Subcutaneous adipose tissue (tissue), 4 donors: Measurements from ENCODE around the gene DNAH2. TPM values are rescaled to one million over a fixed set of nuclear protein-coding genes. Genes with fewer than 3 reads are reported as not detected.

Source experiments
- total RNA-seq, 4 donors: library from RNA; depleted of rRNA; stranded (reverse); fragments of >200 nt; gene quantifications; one replicate each; pipeline ENCODE4 v1.1.0, GENCODE V29; 2016
- TF ChIP-seq, protein P1 (sequence below): fragments of 450-650 bp; IDR thresholded peaks from one replicate; pipeline ENCODE4 v1.5.1; 2016; ENCODE audit warnings: low read depth, mild to moderate bottlenecking, control low read depth, antibody characterized with exemption, moderate library complexity

The DNAH2 gene
- total RNA-seq, 4 donors from 2014 or later, result under 0.01 to 0.22 (median 0.18) TPM

DNA sequence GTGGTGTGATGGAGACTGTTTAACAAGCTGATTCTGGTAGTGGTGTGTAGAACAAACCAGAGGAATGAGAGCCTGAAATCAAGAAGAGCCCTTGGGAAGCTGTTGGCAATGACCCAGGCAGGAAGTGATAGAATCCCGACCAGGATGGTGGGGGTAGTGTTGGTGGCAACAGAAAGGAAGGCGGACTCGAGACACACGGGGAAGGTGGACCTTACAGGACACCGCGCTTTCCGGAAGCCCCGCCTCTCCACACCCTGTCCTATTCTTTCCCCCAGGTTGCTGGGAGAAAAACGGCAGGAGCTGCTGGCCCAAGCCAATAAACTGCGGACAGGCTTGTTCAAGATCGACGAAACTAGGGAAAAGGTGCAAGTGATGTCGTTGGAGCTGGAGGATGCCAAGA is 86.4 kb downstream of the DNAH2 start:
- TF ChIP-seq, protein P1, sequence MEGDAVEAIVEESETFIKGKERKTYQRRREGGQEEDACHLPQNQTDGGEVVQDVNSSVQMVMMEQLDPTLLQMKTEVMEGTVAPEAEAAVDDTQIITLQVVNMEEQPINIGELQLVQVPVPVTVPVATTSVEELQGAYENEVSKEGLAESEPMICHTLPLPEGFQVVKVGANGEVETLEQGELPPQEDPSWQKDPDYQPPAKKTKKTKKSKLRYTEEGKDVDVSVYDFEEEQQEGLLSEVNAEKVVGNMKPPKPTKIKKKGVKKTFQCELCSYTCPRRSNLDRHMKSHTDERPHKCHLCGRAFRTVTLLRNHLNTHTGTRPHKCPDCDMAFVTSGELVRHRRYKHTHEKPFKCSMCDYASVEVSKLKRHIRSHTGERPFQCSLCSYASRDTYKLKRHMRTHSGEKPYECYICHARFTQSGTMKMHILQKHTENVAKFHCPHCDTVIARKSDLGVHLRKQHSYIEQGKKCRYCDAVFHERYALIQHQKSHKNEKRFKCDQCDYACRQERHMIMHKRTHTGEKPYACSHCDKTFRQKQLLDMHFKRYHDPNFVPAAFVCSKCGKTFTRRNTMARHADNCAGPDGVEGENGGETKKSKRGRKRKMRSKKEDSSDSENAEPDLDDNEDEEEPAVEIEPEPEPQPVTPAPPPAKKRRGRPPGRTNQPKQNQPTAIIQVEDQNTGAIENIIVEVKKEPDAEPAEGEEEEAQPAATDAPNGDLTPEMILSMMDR, result no peak

DNA sequence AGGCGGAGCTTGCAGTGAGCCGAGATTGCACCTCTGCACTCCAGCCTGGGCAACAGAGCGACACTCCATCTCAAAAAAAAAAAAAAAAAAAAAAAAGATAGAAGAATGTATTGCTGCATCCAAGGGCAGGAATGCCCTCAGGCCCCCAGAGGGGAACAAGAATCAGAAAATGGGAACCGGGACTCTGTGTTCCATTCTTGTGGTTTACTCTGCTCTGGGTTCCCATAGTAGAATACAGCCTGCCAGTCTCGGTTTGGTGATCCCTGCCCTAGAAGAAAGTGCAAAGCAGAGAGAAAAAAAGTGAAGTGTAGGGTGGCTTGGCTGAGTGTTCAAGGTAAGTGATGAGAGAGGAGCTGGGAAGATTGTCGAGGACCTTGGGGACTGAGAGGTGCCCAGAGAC is 89.0 kb downstream of the DNAH2 start:
- TF ChIP-seq, protein P1, result no peak

GRCh38 chr17:7807206-7807605 is 89.7 kb downstream of the DNAH2 start:
- TF ChIP-seq, protein P1, result no peak

DNA sequence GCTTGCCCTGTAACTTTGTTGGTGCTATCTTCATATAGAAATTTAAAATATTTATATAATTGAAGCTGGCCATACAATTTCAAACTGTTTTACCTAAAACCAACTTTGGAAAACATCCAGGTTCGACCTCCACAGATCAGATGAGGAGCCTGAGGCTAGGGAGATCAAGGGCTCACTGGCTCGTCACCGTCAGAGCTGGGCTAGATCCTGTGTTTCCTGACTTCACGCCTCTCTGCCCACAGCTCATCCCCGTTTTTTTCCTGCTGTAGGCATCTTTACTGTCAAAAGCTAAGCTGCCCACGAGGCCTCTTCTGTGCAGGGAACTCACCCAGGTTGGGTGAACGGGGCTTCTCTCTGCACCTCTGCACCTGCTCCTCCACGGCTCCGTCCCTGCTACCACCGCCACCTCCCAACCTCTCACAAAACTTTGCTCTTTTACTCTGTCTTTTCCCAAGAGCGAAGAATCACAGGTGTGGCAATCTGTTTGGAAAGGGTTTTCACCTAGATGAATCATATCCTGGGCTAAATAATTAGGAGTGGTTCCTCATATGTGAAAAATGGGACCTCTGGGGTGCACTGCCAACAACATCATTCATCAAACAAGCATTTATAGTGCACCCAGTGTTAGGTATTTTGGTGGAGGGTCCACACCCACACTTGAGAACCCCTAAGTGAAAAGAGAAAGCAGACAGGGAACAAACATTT is 91.7 kb downstream of the DNAH2 start:
- TF ChIP-seq, protein P1, result no peak

GRCh38 chr17:7811251-7811650 is 93.7 kb downstream of the DNAH2 start:
- TF ChIP-seq, protein P1, result no peak

DNA sequence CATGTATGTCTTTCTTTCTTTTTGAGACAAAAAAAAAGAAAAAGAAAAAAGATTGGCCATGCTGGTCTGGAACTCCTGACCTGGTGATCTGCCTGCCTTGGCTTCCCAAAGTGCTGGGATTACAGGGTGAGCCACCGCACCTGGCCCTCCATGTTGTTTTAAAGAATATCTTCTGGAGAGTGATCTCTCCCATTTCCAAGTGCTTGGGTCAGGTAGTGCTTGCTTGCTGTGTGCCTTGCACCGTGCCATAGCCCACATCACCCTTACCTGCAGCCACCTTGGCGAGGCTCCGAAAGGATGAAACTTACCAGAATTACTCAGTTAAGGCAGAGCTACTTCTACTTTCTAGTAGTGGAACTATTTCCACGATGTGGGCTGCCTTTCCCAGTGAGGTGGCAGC is 97.4 kb downstream of the DNAH2 start:
- TF ChIP-seq, protein P1, result no peak

GRCh38 chr17:7816926-7817642 is 99.5 kb downstream of the DNAH2 start:
- TF ChIP-seq, protein P1, result no peak
